Activated CD4-positive, CD25-positive, alpha-beta regulatory T cell (primary cell): Measurements from ENCODE around the gene FAM200B.
"Not testable (repeated sequence)": the region's sequence is repeated elsewhere in the genome, so short reads cannot be mapped to it uniquely, and the experiment has no call there.

Experiments
- DNase-seq, 4 experiments: peaks; one replicate each; lab custom pipeline; 2025; lab: John Stamatoyannopoulos, UW

FAM200B gene

GRCh38 chr4:15695729-15696128, 14.1 kb downstream of the FAM200B start:
- DNase-seq = no peak

GRCh38 chr4:15696866-15697265, 15.2 kb downstream of the FAM200B start:
- no peak for DNase-seq

GRCh38 chr4:15702941-15703403, 21.3 kb downstream of the FAM200B start, which contains the start of gene BST1:
TSS of gene BST1 (plus strand) at chr4:15703065. CDS start at chr4:15703145, 80 bp downstream.
- peak; percentile 2 to 25 (median 7) for DNase-seq

- DNase-seq = no peak
These were observed 21.8 kb downstream of the FAM200B start for GRCh38 chr4:15703439-15703838.

- no peak for DNase-seq
These were observed 22.5 kb downstream of the FAM200B start for GRCh38 chr4:15704129-15704528.

- DNase-seq = no peak
These were observed 25.2 kb downstream of the FAM200B start for GRCh38 chr4:15706646-15707362.

- no peak for DNase-seq
These were observed 25.7 kb downstream of the FAM200B start for GRCh38 chr4:15707363-15707715.

- no peak for DNase-seq
These were observed 30.1 kb downstream of the FAM200B start for GRCh38 chr4:15711762-15712161.

GRCh38 chr4:15712214-15712613, 30.6 kb downstream of the FAM200B start:
- DNase-seq = no peak

- DNase-seq = no peak
These were observed 32.5 kb downstream of the FAM200B start for GRCh38 chr4:15714141-15714540.

- DNase-seq = no peak
These were observed 33.2 kb downstream of the FAM200B start for GRCh38 chr4:15714646-15715435.

GRCh38 chr4:15716115-15716514, 34.5 kb downstream of the FAM200B start:
- DNase-seq = no peak

- DNase-seq = no peak
These were observed 35.5 kb downstream of the FAM200B start for GRCh38 chr4:15717086-15717485.

GRCh38 chr4:15717657-15718416, 36.2 kb downstream of the FAM200B start:
- no peak for DNase-seq

GRCh38 chr4:15718465-15718864, 36.8 kb downstream of the FAM200B start:
- DNase-seq = no peak

- no peak for DNase-seq
These were observed 37.3 kb downstream of the FAM200B start for GRCh38 chr4:15718959-15719358.

GRCh38 chr4:15719506-15719905, 37.9 kb downstream of the FAM200B start:
- no peak for DNase-seq

GRCh38 chr4:15720851-15721250, 39.2 kb downstream of the FAM200B start:
- DNase-seq = no peak

- no peak for DNase-seq
These were observed 44.0 kb downstream of the FAM200B start for GRCh38 chr4:15725608-15726007.

- DNase-seq = peak in 1 of 4 experiments; percentile 2
These were observed 48.4 kb downstream of the FAM200B start for GRCh38 chr4:15729910-15730533.

GRCh38 chr4:15733061-15733460, 51.4 kb downstream of the FAM200B start:
- not testable (repeated sequence) for DNase-seq

GRCh38 chr4:15735536-15735935, 53.9 kb downstream of the FAM200B start:
- no peak for DNase-seq
